ENCODE results near the gene CD59.

GRCh38 chr11:33664166-33664565 is 72.1 kb downstream of the CD59 start:
- TF ChIP-seq CTCF (conservative IDR thresholded peaks at IDR 0.05; ENCODE audit: low read length) (no peak), EZH2phosphoT487 (IDR thresholded peaks at IDR 0.05; ENCODE audit: borderline replicate concordance) (no peak)

All from Loucy (cell line).